GM19455 (cell line): ENCODE data around the gene COLQ.
A peak's percentile ranks its signal among the peaks of the same experiment; 100 is the strongest.

ENCODE experiments used
- ATAC-seq: cut with Tn5 transposase; IDR thresholded peaks from one replicate; pipeline ENCODE4 v1.9.1; 2021; ENCODE audit not compliant: unreplicated experiment

Gene COLQ

GRCh38 chr3:15520804-15521572 lies 518 bp downstream of the COLQ start:
- no peak for ATAC-seq

DNA sequence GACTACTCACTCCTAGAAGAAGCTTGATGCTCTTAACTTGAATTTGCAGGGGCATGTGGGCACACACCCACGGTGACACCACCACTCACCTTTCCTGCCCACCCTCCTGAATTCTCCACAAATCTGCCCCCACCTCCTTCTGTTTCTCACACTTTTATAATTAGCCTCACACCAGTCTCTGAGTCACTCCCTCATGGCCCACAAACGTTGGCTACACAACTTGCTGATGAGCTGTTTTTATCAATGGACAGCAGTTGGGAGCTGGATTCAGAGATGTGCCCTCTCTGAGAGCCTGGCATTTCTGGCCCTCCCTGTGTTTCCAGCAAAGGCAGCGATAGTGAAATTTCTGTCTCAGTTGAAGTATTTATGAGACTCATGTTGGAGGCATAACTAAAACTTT lies 1.3 kb downstream of the COLQ start:
- no peak for ATAC-seq

DNA sequence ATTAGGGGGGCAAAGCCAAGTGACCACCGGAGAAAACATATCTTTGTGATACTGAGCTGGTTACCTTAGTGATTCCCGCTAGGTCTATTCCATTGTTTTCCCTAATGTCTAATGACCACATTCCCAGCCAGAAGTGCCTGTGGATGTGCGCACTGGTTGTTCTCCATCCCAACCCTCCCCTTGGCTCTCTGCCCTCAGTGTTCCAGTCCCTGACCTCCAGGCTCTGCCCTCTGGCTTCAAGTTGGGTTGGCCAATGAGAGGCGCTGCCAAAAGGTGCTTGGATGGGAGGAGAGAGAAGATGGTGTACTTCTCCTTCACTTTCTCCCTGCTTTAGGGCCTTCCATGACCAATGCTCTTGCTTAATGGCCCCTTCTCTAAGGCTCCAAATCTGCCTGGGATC lies 2.4 kb downstream of the COLQ start:
- ATAC-seq, result no peak

DNA sequence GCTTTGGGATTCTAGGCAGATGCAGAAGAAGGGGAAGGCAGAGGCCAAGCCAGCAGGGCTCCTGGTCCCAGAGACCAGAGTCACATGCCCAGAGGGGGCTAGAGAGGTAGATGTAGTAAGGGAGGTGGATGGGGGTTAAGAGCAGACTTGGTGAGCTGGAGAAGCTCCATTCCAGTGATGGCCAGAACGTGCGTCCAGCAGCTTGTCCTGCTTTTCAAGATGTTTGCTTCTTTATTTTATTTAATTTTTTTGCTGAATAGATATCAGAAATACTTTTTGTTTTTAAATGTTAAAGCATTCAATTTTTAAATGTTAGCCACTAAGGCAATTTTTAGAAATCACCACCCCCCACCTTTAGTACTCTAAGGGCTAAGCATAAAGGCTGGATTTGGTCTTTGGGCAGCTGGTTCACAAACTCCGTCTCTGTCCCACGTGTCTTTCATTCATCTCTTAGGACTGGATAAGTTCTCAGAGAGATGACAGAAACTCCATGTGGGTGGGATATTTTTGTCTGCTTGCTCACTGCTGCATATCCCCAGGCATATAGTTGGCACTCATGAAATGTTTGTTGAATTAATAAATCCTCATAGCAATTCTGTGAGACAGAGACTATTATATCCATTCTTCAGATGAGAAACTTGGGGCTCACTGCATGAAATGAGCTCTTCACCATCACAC lies 6.7 kb downstream of the COLQ start:
- ATAC-seq, result no peak

- no peak for ATAC-seq
These were observed 7.5 kb downstream of the COLQ start for GRCh38 chr3:15513810-15514662.

DNA sequence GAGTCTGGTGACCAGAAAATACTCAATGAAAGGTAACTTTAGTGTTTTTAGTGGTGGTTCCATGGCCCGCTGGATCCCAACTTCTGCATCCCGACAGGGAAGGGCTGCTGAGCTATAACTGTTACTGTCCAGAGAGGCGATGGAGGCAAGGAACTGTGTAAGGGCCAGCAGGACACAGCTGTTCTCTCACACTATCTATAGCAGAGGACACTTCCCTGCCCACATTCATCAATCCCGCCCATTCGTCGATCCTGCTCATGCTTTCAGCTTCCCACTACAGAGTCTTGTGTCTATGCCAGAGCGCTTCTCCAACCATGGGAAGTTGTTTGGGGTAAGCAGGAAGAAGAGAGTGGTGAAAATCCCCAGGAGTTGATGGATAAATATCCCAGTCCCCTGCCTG lies 8.4 kb downstream of the COLQ start:
- no peak for ATAC-seq

- no peak for ATAC-seq
These were observed 9.3 kb downstream of the COLQ start for GRCh38 chr3:15512166-15512565.

GRCh38 chr3:15511156-15511555 lies 10.3 kb downstream of the COLQ start:
- ATAC-seq, result no peak

GRCh38 chr3:15510493-15510892 lies 11.0 kb downstream of the COLQ start:
- no peak for ATAC-seq

DNA sequence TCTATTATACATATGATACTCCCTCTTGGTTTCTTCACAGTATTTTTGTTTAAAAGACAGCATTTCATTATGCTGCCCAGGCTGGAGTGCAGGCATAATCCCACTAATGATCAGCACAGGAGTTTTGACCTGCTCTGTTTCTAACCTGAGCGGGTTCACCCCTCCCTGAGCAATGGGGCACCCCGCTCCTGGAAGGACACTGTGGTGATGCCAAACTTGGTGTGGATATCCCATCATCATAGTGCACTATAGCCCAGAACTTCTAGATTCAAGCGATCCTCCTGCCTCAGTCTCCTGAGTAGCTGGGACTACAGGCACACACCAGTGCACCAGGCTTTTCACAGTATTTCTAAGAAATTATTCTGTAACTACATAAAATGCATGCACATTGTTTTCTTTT lies 14.9 kb downstream of the COLQ start:
- no peak for ATAC-seq

GRCh38 chr3:15505479-15506165 lies 15.9 kb downstream of the COLQ start:
- ATAC-seq, result no peak

DNA sequence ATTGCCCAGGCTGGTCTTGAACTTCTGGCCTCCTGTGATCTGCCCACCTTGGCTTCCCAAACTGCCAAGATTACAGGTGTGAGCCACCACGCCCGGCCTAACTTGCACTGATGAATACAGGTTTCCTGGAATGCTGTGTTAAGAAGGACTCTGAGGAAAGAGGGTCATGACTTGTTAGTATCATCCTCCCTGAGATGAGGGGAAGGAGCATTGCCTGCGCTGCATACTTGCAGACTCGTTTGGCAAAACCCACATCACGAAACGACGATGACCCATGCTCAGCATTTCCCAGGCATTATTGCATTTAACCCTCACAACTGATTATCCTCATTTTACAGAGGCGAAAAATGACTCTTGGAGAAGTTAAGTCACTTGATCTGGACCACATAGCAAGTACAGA lies 18.9 kb downstream of the COLQ start:
- ATAC-seq, result no peak

- ATAC-seq, result no peak
These were observed 20.4 kb downstream of the COLQ start for GRCh38 chr3:15501126-15501525.

GRCh38 chr3:15500107-15500724 lies 21.3 kb downstream of the COLQ start:
- peak; percentile 63 for ATAC-seq

- ATAC-seq, result no peak
These were observed 22.0 kb downstream of the COLQ start for GRCh38 chr3:15499536-15499935.

- ATAC-seq, result no peak
These were observed 22.9 kb downstream of the COLQ start for GRCh38 chr3:15498431-15499214.

DNA sequence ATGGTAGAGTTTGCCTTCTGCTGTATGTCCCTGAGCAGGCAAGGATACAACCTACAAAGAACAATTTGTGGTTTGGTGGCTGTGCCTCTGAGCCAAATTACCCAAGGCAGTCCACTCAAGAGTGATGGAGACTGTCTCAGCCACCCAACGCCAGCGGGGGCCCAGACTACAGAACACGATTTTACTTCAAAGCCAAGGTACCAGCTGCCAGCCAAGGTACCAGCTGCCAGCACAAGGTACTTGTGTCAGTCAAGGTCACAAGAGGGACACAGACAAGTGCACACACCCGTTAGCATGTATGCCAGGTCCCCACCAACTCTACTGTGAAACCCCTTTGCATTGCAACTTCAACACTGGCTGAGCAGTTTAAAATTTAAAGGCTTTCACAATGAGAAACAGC lies 23.5 kb downstream of the COLQ start:
- no peak for ATAC-seq

DNA sequence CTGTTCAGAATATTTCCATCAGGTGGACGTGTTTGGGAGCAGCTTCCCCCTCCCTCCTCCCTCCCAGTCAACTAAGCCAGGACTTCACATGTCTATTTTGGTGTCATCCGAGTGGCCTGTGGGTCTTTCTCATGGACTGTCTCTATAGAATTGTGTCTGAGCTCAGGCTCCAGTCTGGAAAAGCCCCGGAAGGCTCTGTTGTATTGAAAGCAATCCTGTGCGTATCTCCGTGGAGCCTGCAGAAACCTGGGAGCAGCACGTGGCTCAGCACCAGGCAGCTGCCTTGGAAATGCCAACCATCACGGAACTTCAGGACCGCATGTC lies 25.2 kb downstream of the COLQ start:
- no peak for ATAC-seq

GRCh38 chr3:15495461-15496340 lies 25.8 kb downstream of the COLQ start:
- no peak for ATAC-seq
